Measurements from ENCODE around the gene TCF4. TPM values are rescaled to one million over a fixed set of nuclear protein-coding genes. Genes with fewer than 3 reads are reported as not detected.

TCF4 gene
- total RNA-seq, 2 donors from 2014 or later = 31.6 to 34.0 TPM

DNA sequence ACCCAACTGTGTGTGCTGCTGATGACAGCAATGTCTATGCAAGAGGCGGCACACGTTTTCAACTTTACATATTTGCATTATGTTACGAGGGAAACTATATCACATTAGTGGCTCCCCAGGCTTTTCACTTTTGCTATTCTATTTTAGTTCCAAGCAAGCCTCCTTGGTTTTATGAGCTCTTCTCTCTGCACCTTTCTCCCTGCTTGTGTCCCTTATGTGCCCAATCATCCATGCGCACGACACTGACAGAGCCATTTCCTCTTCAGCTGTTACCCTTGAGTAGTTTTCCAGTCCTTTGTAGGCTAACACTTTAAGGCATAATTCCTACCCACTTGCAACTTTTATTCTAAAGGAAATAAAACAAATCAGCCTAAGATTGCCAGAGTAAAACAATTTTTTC is 154.3 kb downstream of the TCF4 start:
- no peaks in the 10 kb centered on the region for H3K4me1 ChIP-seq
- no peak overlapping the region for H3K27ac ChIP-seq
- no peak overlapping the region for H3K4me3 ChIP-seq
- no peak for ATAC-seq
- H3K27me3 ChIP-seq = no peaks in the 10 kb centered on the region
- TF ChIP-seq POLR2A (IDR thresholded peaks at IDR 0.05) (no peak), CTCF (IDR thresholded peaks at IDR 0.05) (no peak)
- WGBS, 2 donors = 84 to 92% methylated on average over 5 of the region's 5 CpGs
- H3K36me3 ChIP-seq (replicated peaks in 1 of 2; ENCODE audit: insufficient read depth in 1 of 2, low read depth in 2 of 2) = no peaks in the 10 kb centered on the region
- intact Hi-C loops (cut with DNase I) = no loop called here
- DNase-seq = no peak
- H3K9me3 ChIP-seq = no peaks in the 10 kb centered on the region

DNA sequence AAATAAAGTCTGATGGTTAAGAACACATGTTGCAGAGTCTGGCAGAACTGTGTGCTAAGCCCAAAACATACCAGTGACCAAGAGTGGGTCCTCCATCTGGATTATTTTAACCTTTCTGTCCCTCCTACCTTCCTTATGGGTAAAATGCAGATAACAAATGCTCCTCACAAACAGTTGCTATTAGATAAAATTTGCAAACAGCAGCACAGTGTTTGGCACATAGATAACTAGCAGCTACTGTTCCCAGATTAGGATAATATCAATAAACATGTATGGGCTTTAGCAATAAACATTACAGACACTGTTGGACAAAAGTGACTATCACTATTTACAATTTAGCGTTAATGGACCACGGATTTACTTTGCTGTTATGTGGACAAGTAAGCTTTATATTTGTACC is 154.9 kb downstream of the TCF4 start:
- TF ChIP-seq POLR2A (IDR thresholded peaks at IDR 0.05) = no peak
- no peak for TF ChIP-seq CTCF (IDR thresholded peaks at IDR 0.05)
- Histone ChIP-seq H3K4me3 (no peak overlapping the region), H3K36me3 (replicated peaks in 1 of 2; ENCODE audit: insufficient read depth in 1 of 2, low read depth in 2 of 2) (no peaks in the 10 kb centered on the region), H3K9me3 (no peaks in the 10 kb centered on the region), H3K4me1 (no peaks in the 10 kb centered on the region), H3K27ac (no peak overlapping the region), H3K27me3 (no peaks in the 10 kb centered on the region)
- DNase-seq = no peak
- intact Hi-C loops (cut with DNase I) = no loop called here
- no peak for ATAC-seq
- 54 to 71% methylated on average over 2 of the region's 2 CpGs for WGBS, 2 donors

GRCh38 chr18:55432307-55433040 is 155.5 kb downstream of the TCF4 start:
- Histone ChIP-seq H3K4me1 (no peaks in the 10 kb centered on the region), H3K27ac (no peak overlapping the region), H3K4me3 (no peak overlapping the region), H3K27me3 (no peaks in the 10 kb centered on the region), H3K36me3 (replicated peaks in 1 of 2; ENCODE audit: insufficient read depth in 1 of 2, low read depth in 2 of 2) (no peaks in the 10 kb centered on the region), H3K9me3 (no peaks in the 10 kb centered on the region)
- ATAC-seq = no peak
- TF ChIP-seq POLR2A (IDR thresholded peaks at IDR 0.05) (no peak), CTCF (IDR thresholded peaks at IDR 0.05) (no peak)
- WGBS, 2 donors = 83% methylated on average over 3 of the region's 3 CpGs
- intact Hi-C loops (cut with DNase I) = no loop called here
- no peak for DNase-seq

DNA sequence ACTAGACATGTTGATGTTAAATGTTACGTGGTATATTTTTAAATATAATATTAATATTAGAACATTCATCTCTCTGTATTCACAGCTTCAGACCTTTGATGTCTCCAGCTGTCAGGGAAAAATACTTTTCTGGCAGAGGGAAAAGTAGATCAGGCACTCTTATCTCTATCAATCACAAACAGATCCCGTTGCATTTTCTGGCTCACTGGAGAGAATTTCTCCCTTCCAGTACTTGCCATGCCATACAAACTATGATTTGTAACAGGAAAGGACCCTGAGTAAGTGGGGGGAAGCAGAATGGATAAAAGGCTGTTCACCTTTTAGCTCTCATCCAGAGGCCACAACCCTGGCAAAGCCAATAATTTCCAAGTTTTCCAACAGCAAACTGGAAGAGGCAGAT is 158.0 kb downstream of the TCF4 start:
- no peak overlapping the region for H3K27ac ChIP-seq

More for the DNA sequence above, 158.0 kb downstream of the TCF4 start:
- 42 to 43% methylated on average over 2 of the region's 2 CpGs for WGBS, 2 donors
- Histone ChIP-seq H3K4me1 (no peaks in the 10 kb centered on the region), H3K27me3 (no peaks in the 10 kb centered on the region), H3K4me3 (no peak overlapping the region), H3K36me3 (replicated peaks in 1 of 2; ENCODE audit: insufficient read depth in 1 of 2, low read depth in 2 of 2) (no peaks in the 10 kb centered on the region), H3K9me3 (no peaks in the 10 kb centered on the region)
- ATAC-seq = no peak
- DNase-seq = no peak
- TF ChIP-seq POLR2A (IDR thresholded peaks at IDR 0.05) = no peak
- TF ChIP-seq CTCF (IDR thresholded peaks at IDR 0.05) = no peak
- intact Hi-C loops (cut with DNase I) = no loop called here
